HL-60 (cell line): ENCODE results near the gene P2RX1.

Source experiments
- GABPA ChIP-seq: IDR thresholded peaks from 2 replicates; pipeline ENCODE4 v1.6.1; 2012; ENCODE audit warnings: low read depth
- POLR2AphosphoS5 ChIP-seq: IDR thresholded peaks from 2 replicates; pipeline ENCODE4 v1.6.1; 2012; ENCODE audit warnings: low read depth
- TF ChIP-seq, protein P1 (sequence below): IDR thresholded peaks from one replicate; pipeline ENCODE4 v1.5.1; 2011; ENCODE audit warnings: low read length, control low read depth, inconsistent platforms; ENCODE audit not compliant: insufficient read depth
- TF ChIP-seq, protein P2 (sequence below): IDR thresholded peaks from 2 replicates; pipeline ENCODE4 v1.6.1; 2012; ENCODE audit warnings: low read depth; ENCODE audit not compliant: insufficient replicate concordance

GRCh38 chr17:3918372-3919122 lies 2.3 kb upstream of the P2RX1 start:
- TF ChIP-seq, protein P1, sequence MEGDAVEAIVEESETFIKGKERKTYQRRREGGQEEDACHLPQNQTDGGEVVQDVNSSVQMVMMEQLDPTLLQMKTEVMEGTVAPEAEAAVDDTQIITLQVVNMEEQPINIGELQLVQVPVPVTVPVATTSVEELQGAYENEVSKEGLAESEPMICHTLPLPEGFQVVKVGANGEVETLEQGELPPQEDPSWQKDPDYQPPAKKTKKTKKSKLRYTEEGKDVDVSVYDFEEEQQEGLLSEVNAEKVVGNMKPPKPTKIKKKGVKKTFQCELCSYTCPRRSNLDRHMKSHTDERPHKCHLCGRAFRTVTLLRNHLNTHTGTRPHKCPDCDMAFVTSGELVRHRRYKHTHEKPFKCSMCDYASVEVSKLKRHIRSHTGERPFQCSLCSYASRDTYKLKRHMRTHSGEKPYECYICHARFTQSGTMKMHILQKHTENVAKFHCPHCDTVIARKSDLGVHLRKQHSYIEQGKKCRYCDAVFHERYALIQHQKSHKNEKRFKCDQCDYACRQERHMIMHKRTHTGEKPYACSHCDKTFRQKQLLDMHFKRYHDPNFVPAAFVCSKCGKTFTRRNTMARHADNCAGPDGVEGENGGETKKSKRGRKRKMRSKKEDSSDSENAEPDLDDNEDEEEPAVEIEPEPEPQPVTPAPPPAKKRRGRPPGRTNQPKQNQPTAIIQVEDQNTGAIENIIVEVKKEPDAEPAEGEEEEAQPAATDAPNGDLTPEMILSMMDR: no peak
- TF ChIP-seq GABPA (no peak), POLR2AphosphoS5 (no peak)
- TF ChIP-seq, protein P2, sequence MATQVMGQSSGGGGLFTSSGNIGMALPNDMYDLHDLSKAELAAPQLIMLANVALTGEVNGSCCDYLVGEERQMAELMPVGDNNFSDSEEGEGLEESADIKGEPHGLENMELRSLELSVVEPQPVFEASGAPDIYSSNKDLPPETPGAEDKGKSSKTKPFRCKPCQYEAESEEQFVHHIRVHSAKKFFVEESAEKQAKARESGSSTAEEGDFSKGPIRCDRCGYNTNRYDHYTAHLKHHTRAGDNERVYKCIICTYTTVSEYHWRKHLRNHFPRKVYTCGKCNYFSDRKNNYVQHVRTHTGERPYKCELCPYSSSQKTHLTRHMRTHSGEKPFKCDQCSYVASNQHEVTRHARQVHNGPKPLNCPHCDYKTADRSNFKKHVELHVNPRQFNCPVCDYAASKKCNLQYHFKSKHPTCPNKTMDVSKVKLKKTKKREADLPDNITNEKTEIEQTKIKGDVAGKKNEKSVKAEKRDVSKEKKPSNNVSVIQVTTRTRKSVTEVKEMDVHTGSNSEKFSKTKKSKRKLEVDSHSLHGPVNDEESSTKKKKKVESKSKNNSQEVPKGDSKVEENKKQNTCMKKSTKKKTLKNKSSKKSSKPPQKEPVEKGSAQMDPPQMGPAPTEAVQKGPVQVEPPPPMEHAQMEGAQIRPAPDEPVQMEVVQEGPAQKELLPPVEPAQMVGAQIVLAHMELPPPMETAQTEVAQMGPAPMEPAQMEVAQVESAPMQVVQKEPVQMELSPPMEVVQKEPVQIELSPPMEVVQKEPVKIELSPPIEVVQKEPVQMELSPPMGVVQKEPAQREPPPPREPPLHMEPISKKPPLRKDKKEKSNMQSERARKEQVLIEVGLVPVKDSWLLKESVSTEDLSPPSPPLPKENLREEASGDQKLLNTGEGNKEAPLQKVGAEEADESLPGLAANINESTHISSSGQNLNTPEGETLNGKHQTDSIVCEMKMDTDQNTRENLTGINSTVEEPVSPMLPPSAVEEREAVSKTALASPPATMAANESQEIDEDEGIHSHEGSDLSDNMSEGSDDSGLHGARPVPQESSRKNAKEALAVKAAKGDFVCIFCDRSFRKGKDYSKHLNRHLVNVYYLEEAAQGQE: no peak
